Neutrophil (primary cell): Measurements from ENCODE around the gene NIT2.

Source experiments
- H3K27ac ChIP-seq: fragments of 200-600 bp; sonication (generic); 2 replicates; pipeline ENCODE4 v1.5.1; 2016; ENCODE audit warnings: mild to moderate bottlenecking, moderate library complexity
- H3K27me3 ChIP-seq: fragments of 200-600 bp; sonication (generic); 2 replicates; pipeline ENCODE4 v1.6.0; 2016; ENCODE audit warnings: mild to moderate bottlenecking
- H3K36me3 ChIP-seq: fragments of 200-600 bp; sonication (generic); 2 replicates; pipeline ENCODE4 v1.5.1; 2017
- H3K4me1 ChIP-seq, 2 experiments: fragments of 200-600 bp in 1 of 2; sonication (generic) in 1 of 2; 1 replicate in 1 of 2; 2 replicates in 1 of 2; pipeline versions ENCODE4 v1.5.1 to v1.6.1; 2013 to 2016; ENCODE audit warnings: low read depth in 1 of 2, low read length in 1 of 2, mild to moderate bottlenecking in 1 of 2, moderate library complexity in 1 of 2; ENCODE audit not compliant: control insufficient read depth in 1 of 2, insufficient read depth in 1 of 2
- H3K4me3 ChIP-seq, 2 experiments: fragments of 200-600 bp in 1 of 2; sonication (generic) in 1 of 2; 1 replicate in 1 of 2; 2 replicates in 1 of 2; pipeline ENCODE4 v1.5.1; 2013 to 2016; ENCODE audit warnings: low read depth in 1 of 2, low read length in 1 of 2, mild to moderate bottlenecking in 1 of 2, moderate library complexity in 1 of 2
- H3K9me3 ChIP-seq: fragments of 200-600 bp; sonication (generic); 2 replicates; pipeline ENCODE4 v1.5.1; 2016
- TF ChIP-seq, protein P1 (sequence below): fragments of 200-600 bp; sonication (generic); IDR thresholded peaks from 2 replicates; pipeline ENCODE4 v1.5.1; 2016; ENCODE audit warnings: antibody characterized with exemption

Gene NIT2

GRCh38 chr3:100399341-100400071, 64.9 kb downstream of the NIT2 start:
- no peaks in the 10 kb centered on the region for H3K27me3 ChIP-seq
- peaks cover 22 to 24% of the 10 kb centered on the region in 2 experiments for H3K4me1 ChIP-seq
- TF ChIP-seq, protein P1, sequence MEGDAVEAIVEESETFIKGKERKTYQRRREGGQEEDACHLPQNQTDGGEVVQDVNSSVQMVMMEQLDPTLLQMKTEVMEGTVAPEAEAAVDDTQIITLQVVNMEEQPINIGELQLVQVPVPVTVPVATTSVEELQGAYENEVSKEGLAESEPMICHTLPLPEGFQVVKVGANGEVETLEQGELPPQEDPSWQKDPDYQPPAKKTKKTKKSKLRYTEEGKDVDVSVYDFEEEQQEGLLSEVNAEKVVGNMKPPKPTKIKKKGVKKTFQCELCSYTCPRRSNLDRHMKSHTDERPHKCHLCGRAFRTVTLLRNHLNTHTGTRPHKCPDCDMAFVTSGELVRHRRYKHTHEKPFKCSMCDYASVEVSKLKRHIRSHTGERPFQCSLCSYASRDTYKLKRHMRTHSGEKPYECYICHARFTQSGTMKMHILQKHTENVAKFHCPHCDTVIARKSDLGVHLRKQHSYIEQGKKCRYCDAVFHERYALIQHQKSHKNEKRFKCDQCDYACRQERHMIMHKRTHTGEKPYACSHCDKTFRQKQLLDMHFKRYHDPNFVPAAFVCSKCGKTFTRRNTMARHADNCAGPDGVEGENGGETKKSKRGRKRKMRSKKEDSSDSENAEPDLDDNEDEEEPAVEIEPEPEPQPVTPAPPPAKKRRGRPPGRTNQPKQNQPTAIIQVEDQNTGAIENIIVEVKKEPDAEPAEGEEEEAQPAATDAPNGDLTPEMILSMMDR = no peak
- H3K4me3 ChIP-seq = peak overlapping the region; percentile 68 to 95
- no peaks in the 10 kb centered on the region for H3K36me3 ChIP-seq
- H3K27ac ChIP-seq = peak overlapping the region; percentile 87
- no peaks in the 10 kb centered on the region for H3K9me3 ChIP-seq

DNA sequence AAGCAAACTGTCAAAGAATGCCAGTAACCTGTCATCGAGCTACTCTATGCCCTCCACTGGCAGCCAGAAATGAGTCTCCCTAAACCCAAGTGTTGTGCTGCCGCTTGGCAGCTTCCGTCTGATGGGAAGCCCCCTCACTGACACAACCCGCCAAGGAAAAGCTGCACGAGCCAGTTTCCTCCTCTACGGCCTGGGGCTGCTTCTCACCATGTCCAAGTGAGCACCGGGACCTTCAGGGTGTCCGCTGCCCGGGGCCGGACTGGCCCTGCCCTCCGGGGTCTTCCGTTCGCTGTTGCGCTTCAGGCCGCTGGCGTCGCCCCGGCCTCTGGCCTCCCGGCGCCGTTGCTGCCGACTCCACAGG, 65.8 kb downstream of the NIT2 start:
- Histone ChIP-seq H3K36me3 (no peaks in the 10 kb centered on the region), H3K27ac (peak overlapping the region; percentile 87), H3K9me3 (no peaks in the 10 kb centered on the region), H3K4me3 (peak overlapping the region; percentile 68 to 95), H3K4me1 (peaks cover 22 to 24% of the 10 kb centered on the region in 2 experiments), H3K27me3 (no peaks in the 10 kb centered on the region)
- TF ChIP-seq, protein P1 = no peak

- peaks cover 22 to 24% of the 10 kb centered on the region in 2 experiments for H3K4me1 ChIP-seq
- TF ChIP-seq, protein P1 = peak; percentile 23
- peak within 1 kb of the TSS; percentile 68 to 95 for H3K4me3 ChIP-seq
- H3K27me3 ChIP-seq = no peaks in the 10 kb centered on the region
- H3K27ac ChIP-seq = peak within 1 kb of the TSS; percentile 87
- H3K36me3 ChIP-seq = no peaks in the 10 kb centered on the region
- H3K9me3 ChIP-seq = no peaks in the 10 kb centered on the region
These were observed 66.5 kb downstream of the NIT2 start, which contains the start of the genes LNP1 and TOMM70 for GRCh38 chr3:100400780-100401673. Gene LNP1 (plus strand): TSS chr3:100401539. CDS start chr3:100429730, 28,191 bp downstream. Gene TOMM70 (minus strand): TSS chr3:100401089. CDS start chr3:100400949, 140 bp downstream.

DNA sequence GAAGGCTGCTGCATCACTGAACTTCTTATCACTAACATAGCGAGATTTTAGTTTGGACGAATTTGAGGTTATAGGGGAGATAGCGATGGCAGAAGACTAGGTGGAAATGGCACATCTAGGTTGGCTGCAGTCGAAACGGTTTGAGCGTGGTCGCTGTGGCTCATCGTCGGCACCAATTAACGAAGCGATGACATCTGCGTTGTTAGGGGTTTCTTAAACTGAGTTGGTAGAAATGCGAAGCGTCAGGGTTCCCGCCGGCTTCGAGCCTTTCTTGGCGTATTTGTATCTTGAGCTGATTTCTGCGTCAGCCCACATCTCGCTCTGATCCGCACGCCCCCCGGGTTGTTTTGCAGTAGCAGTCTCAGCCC, 67.1 kb downstream of the NIT2 start:
- H3K4me1 ChIP-seq = peaks cover 22 to 24% of the 10 kb centered on the region in 2 experiments
- H3K4me3 ChIP-seq = peak overlapping the region; percentile 68 to 95
- peaks cover under 1% of the 10 kb centered on the region for H3K9me3 ChIP-seq
- peak overlapping the region; percentile 87 for H3K27ac ChIP-seq
- TF ChIP-seq, protein P1 = no peak
- H3K27me3 ChIP-seq = no peaks in the 10 kb centered on the region
- no peaks in the 10 kb centered on the region for H3K36me3 ChIP-seq

GRCh38 chr3:100402256-100402655, 67.7 kb downstream of the NIT2 start:
- peaks cover 7% of the 10 kb centered on the region for H3K9me3 ChIP-seq
- peaks cover 22 to 24% of the 10 kb centered on the region in 2 experiments for H3K4me1 ChIP-seq
- TF ChIP-seq, protein P1 = no peak
- no peaks in the 10 kb centered on the region for H3K27me3 ChIP-seq
- peak overlapping the region in 1 of 2 experiments; percentile 95 for H3K4me3 ChIP-seq
- no peaks in the 10 kb centered on the region for H3K36me3 ChIP-seq
- H3K27ac ChIP-seq = no peak overlapping the region
